MM.1S (cell line): ENCODE results near the gene S100A11.

Source experiments
- DNase-seq: peaks from one replicate; pipeline ENCODE4 v3.0.0-alpha.2; 2015
- H2AFZ ChIP-seq: fragments of 300-600 bp; sonication (generic); 2 replicates; pipeline ENCODE4 v1.6.0; 2016; ENCODE audit warnings: antibody characterized with exemption, low read length
- H3F3A ChIP-seq: fragments of 300-600 bp; sonication (generic); 2 replicates; pipeline ENCODE4 v1.6.1; 2016; ENCODE audit warnings: mild to moderate bottlenecking, antibody characterized with exemption, low read length, moderate library complexity, mixed read lengths; ENCODE audit not compliant: insufficient read depth
- H3K27ac ChIP-seq: fragments of 300-600 bp; sonication (generic); 2 replicates; pipeline ENCODE4 v1.5.1; 2016; ENCODE audit warnings: mild to moderate bottlenecking, low read length
- H3K27me3 ChIP-seq: fragments of 300-600 bp; sonication (generic); replicated peaks from 2 replicates; pipeline ENCODE4 v1.6.0; 2016; ENCODE audit warnings: low read length; ENCODE audit not compliant: insufficient read depth
- H3K36me3 ChIP-seq: fragments of 300-600 bp; sonication (generic); replicated peaks from 2 replicates; pipeline ENCODE4 v1.6.1; 2016; ENCODE audit warnings: mild to moderate bottlenecking, low read length, mixed read lengths; ENCODE audit not compliant: insufficient read depth
- H3K4me1 ChIP-seq: fragments of 300-600 bp; sonication (generic); 2 replicates; pipeline ENCODE4 v1.6.1; 2016; ENCODE audit warnings: low read length, mixed read lengths
- H3K4me2 ChIP-seq: fragments of 300-600 bp; sonication (generic); 2 replicates; pipeline ENCODE4 v1.6.0; 2016; ENCODE audit warnings: low read depth, low read length
- H3K4me3 ChIP-seq: fragments of 300-600 bp; sonication (generic); 2 replicates; pipeline ENCODE4 v1.5.1; 2016; ENCODE audit warnings: low read length, mixed read lengths
- H3K79me2 ChIP-seq: fragments of 300-600 bp; sonication (generic); 2 replicates; pipeline ENCODE4 v1.6.1; 2016; ENCODE audit warnings: mixed run types, low read length, mixed read lengths
- H3K9ac ChIP-seq: fragments of 300-600 bp; sonication (generic); 2 replicates; pipeline ENCODE4 v1.6.1; 2016; ENCODE audit warnings: low read length, mixed read lengths
- H3K9me2 ChIP-seq: fragments of 300-600 bp; sonication (generic); replicated peaks from 2 replicates; pipeline ENCODE4 v1.6.1; 2016; ENCODE audit warnings: mild to moderate bottlenecking, low read length, mixed read lengths; ENCODE audit not compliant: insufficient read depth
- H3K9me3 ChIP-seq: fragments of 300-600 bp; sonication (generic); replicated peaks from 2 replicates; pipeline ENCODE4 v1.6.1; 2016; ENCODE audit warnings: mild to moderate bottlenecking, low read length, mixed read lengths; ENCODE audit not compliant: insufficient read depth
- H4K20me1 ChIP-seq: fragments of 300-600 bp; sonication (generic); 2 replicates; pipeline ENCODE4 v1.6.1; 2016; ENCODE audit warnings: mild to moderate bottlenecking, low read length, moderate library complexity, mixed read lengths; ENCODE audit not compliant: insufficient read depth
- EZH2 ChIP-seq: fragments of 300-600 bp; sonication (generic); optimal IDR thresholded peaks from 2 replicates; pipeline ENCODE3; 2017; ENCODE audit warnings: low read depth, mild to moderate bottlenecking, antibody characterized with exemption, low read length, mixed read lengths
- EZH2phosphoT487 ChIP-seq: fragments of 300-600 bp; sonication (generic); IDR thresholded peaks from 2 replicates; pipeline ENCODE4 v1.6.1; 2018; ENCODE audit warnings: antibody characterized with exemption, low read length
- TF ChIP-seq, protein P1 (sequence below): fragments of 300-600 bp; sonication (generic); IDR thresholded peaks from 2 replicates; pipeline ENCODE4 v1.5.1; 2016; ENCODE audit warnings: antibody characterized with exemption, low read length, mixed read lengths

Gene S100A11

DNA sequence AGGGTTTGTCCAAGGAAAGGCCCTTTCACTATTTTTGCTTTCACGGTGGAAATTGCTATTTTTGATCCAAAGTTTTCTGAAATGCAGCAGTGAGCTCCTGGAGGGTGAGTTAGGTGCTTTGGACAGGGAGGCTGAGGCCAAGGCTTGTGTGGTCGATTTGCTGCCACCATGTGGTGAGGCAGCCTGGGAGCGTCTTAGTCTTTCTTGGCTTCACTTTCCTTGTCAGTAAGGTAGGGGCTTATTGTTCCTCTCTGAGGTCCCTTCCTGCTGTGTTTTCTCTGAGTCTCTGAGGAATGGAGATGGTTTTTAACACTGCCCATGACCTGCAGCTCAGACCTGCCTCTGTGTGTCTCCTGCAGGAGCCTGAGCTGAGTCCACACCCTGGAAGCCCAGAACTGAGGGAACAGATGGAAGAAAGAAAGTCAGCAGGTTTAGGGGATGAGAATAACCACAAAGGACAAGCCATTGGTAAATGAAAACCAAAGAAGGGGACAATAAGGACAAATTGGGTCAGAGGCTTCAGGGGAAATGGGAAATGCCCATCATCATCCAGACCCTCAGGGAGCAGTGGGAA, 23.1 kb downstream of the S100A11 start:
- no peaks in the 10 kb centered on the region for H3K9me3 ChIP-seq
- no peaks in the 10 kb centered on the region for H3K9me2 ChIP-seq
- TF ChIP-seq EZH2 (no peak), EZH2phosphoT487 (no peak)
- TF ChIP-seq, protein P1, sequence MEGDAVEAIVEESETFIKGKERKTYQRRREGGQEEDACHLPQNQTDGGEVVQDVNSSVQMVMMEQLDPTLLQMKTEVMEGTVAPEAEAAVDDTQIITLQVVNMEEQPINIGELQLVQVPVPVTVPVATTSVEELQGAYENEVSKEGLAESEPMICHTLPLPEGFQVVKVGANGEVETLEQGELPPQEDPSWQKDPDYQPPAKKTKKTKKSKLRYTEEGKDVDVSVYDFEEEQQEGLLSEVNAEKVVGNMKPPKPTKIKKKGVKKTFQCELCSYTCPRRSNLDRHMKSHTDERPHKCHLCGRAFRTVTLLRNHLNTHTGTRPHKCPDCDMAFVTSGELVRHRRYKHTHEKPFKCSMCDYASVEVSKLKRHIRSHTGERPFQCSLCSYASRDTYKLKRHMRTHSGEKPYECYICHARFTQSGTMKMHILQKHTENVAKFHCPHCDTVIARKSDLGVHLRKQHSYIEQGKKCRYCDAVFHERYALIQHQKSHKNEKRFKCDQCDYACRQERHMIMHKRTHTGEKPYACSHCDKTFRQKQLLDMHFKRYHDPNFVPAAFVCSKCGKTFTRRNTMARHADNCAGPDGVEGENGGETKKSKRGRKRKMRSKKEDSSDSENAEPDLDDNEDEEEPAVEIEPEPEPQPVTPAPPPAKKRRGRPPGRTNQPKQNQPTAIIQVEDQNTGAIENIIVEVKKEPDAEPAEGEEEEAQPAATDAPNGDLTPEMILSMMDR = peak; percentile 97
- H3K27ac ChIP-seq = no peak overlapping the region
- no peaks in the 10 kb centered on the region for H4K20me1 ChIP-seq
- H3K79me2 ChIP-seq = no peaks in the 10 kb centered on the region
- no peaks in the 10 kb centered on the region for H3K36me3 ChIP-seq
- H2AFZ ChIP-seq = peak overlapping the region; percentile 50; the same call in 1 of the 2 replicates
- H3K27me3 ChIP-seq = no peaks in the 10 kb centered on the region
- no peaks in the 10 kb centered on the region for H3F3A ChIP-seq
- no peak overlapping the region for H3K9ac ChIP-seq
- H3K4me3 ChIP-seq = no peak overlapping the region
- peak; percentile 74 for DNase-seq
- H3K4me1 ChIP-seq = no peaks in the 10 kb centered on the region
- peak overlapping the region; percentile 18; the same call in 1 of the 2 replicates for H3K4me2 ChIP-seq

DNA sequence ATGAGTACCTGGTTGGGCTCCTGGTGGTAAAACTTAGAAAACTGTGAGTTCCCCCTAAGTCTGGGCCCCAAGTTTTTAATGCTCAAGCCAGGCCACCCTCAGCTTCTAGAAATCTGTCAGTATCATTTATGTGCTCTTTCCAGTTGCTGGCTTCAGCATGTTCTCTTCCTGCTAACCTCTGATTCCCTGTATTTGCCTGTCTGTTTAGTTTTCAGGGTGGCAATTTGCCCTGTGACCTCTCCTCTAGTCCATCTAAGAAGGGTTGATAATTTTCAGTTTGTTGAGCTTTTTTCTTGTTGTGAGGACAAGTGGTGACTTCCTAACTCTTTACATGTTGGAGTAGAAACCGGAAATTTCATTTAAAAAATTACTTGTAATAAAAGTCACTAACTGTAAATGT, 27.1 kb downstream of the S100A11 start:
- TF ChIP-seq, protein P1 = no peak
- no peak for TF ChIP-seq EZH2
- no peak for TF ChIP-seq EZH2phosphoT487
- Histone ChIP-seq H3K27ac (no peak overlapping the region), H3K4me2 (no peak overlapping the region), H3K79me2 (no peaks in the 10 kb centered on the region), H3K9me2 (no peaks in the 10 kb centered on the region), H4K20me1 (no peaks in the 10 kb centered on the region), H2AFZ (no peak overlapping the region), H3K4me3 (no peak overlapping the region), H3K4me1 (no peaks in the 10 kb centered on the region), H3K9ac (no peak overlapping the region), H3K27me3 (no peaks in the 10 kb centered on the region), H3K36me3 (no peaks in the 10 kb centered on the region), H3F3A (no peaks in the 10 kb centered on the region), H3K9me3 (no peaks in the 10 kb centered on the region)
- no peak for DNase-seq

DNA sequence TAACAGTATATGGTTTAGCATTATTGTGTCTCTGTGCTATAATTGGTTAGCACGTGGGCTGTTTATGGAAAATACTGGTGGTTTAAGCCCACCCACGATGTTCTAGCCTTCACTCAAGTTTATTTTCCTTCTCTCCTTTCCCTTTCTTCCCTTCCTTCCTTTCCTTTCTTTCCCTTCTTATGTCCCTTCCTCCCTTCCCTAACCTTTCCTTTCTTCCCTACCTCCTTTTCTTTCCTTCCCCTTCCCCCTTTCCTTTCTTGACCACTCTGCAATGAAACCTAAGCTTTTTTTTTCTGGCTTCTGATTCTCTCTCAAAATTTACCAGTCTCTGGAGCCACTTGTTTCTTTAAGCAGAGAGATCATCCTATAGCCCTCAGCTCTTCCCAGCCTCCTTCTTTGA, 29.8 kb downstream of the S100A11 start:
- Histone ChIP-seq H2AFZ (no peak overlapping the region), H3K9me3 (no peaks in the 10 kb centered on the region), H3K27me3 (no peaks in the 10 kb centered on the region), H4K20me1 (no peaks in the 10 kb centered on the region), H3K4me3 (no peak overlapping the region), H3K9me2 (no peaks in the 10 kb centered on the region), H3K79me2 (no peaks in the 10 kb centered on the region), H3K36me3 (no peaks in the 10 kb centered on the region), H3K4me2 (no peak overlapping the region), H3F3A (no peaks in the 10 kb centered on the region), H3K27ac (no peak overlapping the region), H3K9ac (no peak overlapping the region), H3K4me1 (no peaks in the 10 kb centered on the region)
- DNase-seq = no peak
- TF ChIP-seq, protein P1 = no peak
- no peak for TF ChIP-seq EZH2
- TF ChIP-seq EZH2phosphoT487 = no peak
